Fibroblast of villous mesenchyme (primary cell): ENCODE measurements around the gene DDAH2. TPM values are rescaled to one million over a fixed set of nuclear protein-coding genes. Genes with fewer than 3 reads are reported as not detected.
A peak's percentile ranks its signal among the peaks of the same experiment; 100 is the strongest.

ENCODE experiments used
- DNase-seq: peaks from one replicate; pipeline ENCODE4 v3.0.0-alpha.2; 2010; ENCODE audit warnings: low read depth
- H3K4me3 ChIP-seq: 2 replicates; pipeline ENCODE4 v1.5.1; 2011; ENCODE audit warnings: low read depth, mild to moderate bottlenecking, low read length
- CTCF ChIP-seq: IDR thresholded peaks from 2 replicates; pipeline ENCODE4 v1.5.1; 2012; ENCODE audit warnings: low read depth, mild to moderate bottlenecking, low read length; ENCODE audit not compliant: insufficient read depth
- total RNA-seq: library from RNA; depleted of rRNA; stranded (reverse); fragments of >200 nt; gene quantifications from 2 replicates; pipeline ENCODE4 v1.2.3, GENCODE V29; 2012

DDAH2 gene
- total RNA-seq, 1 donor = 60.5 TPM

GRCh38 chr6:31689249-31690110 is 39.6 kb downstream of the DDAH2 start:
- H3K4me3 ChIP-seq = no peak overlapping the region
- DNase-seq = no peak
- peak; percentile 37 for TF ChIP-seq CTCF

- TF ChIP-seq CTCF = no peak
- no peak for DNase-seq
Measured at GRCh38 chr6:31687860-31688693, 41.0 kb downstream of the DDAH2 start.

GRCh38 chr6:31687321-31687720 is 41.8 kb downstream of the DDAH2 start:
- DNase-seq = no peak
- TF ChIP-seq CTCF = no peak
- no peak overlapping the region for H3K4me3 ChIP-seq

More at GRCh38 chr6:31687860-31688693, 41.0 kb downstream of the DDAH2 start:
- no peak overlapping the region for H3K4me3 ChIP-seq

GRCh38 chr6:31686483-31686882 is 42.6 kb downstream of the DDAH2 start:
- no peak for DNase-seq
- no peak overlapping the region for H3K4me3 ChIP-seq
- TF ChIP-seq CTCF = no peak

GRCh38 chr6:31683591-31683990 is 45.5 kb downstream of the DDAH2 start:
- no peak overlapping the region for H3K4me3 ChIP-seq

More at GRCh38 chr6:31683591-31683990, 45.5 kb downstream of the DDAH2 start:
- no peak for TF ChIP-seq CTCF
- no peak for DNase-seq
